ENCODE results near the gene TAF15.

DNA sequence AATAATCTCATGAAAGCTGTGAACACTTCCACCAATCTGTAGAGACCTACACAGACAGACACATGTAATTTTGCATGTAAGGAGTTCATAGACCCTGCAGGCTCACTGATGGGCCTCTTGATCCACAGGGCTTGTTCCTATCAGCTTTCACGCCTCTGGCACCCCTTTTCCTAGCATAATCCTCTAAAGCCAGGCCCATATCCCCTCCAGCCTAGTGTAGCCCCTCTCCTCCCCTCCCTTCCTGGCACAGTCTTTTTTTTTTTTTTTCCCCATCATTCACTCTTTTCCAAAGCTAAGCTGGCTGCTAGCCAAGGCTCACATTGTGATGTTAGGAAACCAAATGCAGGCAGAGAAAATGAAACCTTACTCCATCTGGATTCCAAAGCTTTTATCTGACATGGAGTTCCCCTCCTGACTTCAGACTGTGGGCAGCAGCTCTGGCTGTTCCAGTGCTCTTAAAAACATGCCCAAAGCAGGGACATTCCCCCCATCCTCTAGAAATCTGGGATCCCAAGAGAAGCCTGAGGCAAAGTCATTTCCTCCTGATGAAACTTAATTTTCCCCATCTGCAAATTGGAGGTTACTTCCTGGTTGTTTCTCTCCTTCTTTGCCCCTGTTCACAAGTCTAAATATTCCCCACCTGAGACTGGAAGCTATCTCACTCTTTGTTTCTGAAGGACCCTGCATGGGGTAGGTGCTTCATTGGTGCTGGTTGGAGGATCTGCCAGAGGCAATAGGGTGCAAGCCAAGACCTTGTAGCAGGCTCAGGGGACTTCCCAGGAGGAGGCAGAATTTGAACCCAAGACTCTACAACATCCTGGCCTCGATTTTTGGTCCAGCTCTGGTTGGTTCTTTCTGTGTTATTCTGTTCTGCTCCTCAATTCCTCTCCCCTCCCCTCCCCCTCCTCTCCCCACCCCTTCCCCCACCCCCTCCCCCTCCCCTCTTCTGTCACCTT, 80.8 kb downstream of the TAF15 start:
- TF ChIP-seq EZH2 (IDR thresholded peaks at IDR 0.05; ENCODE audit: borderline replicate concordance, control insufficient read depth, low read depth, low read length) (no peak), HCFC1 (IDR thresholded peaks at IDR 0.05; ENCODE audit: low read length) (no peak), PAX5 (IDR thresholded peaks at IDR 0.05; ENCODE audit: borderline replicate concordance, low read depth, low read length) (no peak), POLR2A (IDR thresholded peaks at IDR 0.05; ENCODE audit: low read depth, low read length) (no peak), SP1 (IDR thresholded peaks at IDR 0.05; ENCODE audit: low read depth, low read length) (no peak), SIN3A (IDR thresholded peaks at IDR 0.05; ENCODE audit: low read depth, low read length) (no peak), NFXL1 (IDR thresholded peaks at IDR 0.05; ENCODE audit: borderline replicate concordance) (no peak), FOXM1 (IDR thresholded peaks at IDR 0.05; ENCODE audit: low read depth, low read length) (no peak)
- TF ChIP-seq, protein P1, sequence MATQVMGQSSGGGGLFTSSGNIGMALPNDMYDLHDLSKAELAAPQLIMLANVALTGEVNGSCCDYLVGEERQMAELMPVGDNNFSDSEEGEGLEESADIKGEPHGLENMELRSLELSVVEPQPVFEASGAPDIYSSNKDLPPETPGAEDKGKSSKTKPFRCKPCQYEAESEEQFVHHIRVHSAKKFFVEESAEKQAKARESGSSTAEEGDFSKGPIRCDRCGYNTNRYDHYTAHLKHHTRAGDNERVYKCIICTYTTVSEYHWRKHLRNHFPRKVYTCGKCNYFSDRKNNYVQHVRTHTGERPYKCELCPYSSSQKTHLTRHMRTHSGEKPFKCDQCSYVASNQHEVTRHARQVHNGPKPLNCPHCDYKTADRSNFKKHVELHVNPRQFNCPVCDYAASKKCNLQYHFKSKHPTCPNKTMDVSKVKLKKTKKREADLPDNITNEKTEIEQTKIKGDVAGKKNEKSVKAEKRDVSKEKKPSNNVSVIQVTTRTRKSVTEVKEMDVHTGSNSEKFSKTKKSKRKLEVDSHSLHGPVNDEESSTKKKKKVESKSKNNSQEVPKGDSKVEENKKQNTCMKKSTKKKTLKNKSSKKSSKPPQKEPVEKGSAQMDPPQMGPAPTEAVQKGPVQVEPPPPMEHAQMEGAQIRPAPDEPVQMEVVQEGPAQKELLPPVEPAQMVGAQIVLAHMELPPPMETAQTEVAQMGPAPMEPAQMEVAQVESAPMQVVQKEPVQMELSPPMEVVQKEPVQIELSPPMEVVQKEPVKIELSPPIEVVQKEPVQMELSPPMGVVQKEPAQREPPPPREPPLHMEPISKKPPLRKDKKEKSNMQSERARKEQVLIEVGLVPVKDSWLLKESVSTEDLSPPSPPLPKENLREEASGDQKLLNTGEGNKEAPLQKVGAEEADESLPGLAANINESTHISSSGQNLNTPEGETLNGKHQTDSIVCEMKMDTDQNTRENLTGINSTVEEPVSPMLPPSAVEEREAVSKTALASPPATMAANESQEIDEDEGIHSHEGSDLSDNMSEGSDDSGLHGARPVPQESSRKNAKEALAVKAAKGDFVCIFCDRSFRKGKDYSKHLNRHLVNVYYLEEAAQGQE (IDR thresholded peaks at IDR 0.05; ENCODE audit: low read depth, low read length) = no peak
- TF ChIP-seq, protein P2, sequence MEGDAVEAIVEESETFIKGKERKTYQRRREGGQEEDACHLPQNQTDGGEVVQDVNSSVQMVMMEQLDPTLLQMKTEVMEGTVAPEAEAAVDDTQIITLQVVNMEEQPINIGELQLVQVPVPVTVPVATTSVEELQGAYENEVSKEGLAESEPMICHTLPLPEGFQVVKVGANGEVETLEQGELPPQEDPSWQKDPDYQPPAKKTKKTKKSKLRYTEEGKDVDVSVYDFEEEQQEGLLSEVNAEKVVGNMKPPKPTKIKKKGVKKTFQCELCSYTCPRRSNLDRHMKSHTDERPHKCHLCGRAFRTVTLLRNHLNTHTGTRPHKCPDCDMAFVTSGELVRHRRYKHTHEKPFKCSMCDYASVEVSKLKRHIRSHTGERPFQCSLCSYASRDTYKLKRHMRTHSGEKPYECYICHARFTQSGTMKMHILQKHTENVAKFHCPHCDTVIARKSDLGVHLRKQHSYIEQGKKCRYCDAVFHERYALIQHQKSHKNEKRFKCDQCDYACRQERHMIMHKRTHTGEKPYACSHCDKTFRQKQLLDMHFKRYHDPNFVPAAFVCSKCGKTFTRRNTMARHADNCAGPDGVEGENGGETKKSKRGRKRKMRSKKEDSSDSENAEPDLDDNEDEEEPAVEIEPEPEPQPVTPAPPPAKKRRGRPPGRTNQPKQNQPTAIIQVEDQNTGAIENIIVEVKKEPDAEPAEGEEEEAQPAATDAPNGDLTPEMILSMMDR (IDR thresholded peaks at IDR 0.05 in 2 of 3, conservative IDR thresholded peaks at IDR 0.05 in 1 of 3; ENCODE audit: control insufficient read depth in 2 of 3, extremely low read depth in 1 of 3, insufficient read depth in 1 of 3, low read depth in 3 of 3, low read length in 3 of 3) = no peak
- TF ChIP-seq, protein P3, sequence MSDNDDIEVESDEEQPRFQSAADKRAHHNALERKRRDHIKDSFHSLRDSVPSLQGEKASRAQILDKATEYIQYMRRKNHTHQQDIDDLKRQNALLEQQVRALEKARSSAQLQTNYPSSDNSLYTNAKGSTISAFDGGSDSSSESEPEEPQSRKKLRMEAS (IDR thresholded peaks at IDR 0.05; ENCODE audit: low read depth, low read length) = no peak
- TF ChIP-seq, protein P4, sequence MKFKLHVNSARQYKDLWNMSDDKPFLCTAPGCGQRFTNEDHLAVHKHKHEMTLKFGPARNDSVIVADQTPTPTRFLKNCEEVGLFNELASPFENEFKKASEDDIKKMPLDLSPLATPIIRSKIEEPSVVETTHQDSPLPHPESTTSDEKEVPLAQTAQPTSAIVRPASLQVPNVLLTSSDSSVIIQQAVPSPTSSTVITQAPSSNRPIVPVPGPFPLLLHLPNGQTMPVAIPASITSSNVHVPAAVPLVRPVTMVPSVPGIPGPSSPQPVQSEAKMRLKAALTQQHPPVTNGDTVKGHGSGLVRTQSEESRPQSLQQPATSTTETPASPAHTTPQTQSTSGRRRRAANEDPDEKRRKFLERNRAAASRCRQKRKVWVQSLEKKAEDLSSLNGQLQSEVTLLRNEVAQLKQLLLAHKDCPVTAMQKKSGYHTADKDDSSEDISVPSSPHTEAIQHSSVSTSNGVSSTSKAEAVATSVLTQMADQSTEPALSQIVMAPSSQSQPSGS (IDR thresholded peaks at IDR 0.05; ENCODE audit: low read length) = no peak

All from GM12878 (cell line).